MCF 10A (cell line): Measurements from ENCODE around the gene STIM2. TPM values are rescaled to one million over a fixed set of nuclear protein-coding genes. Genes with fewer than 3 reads are reported as not detected.

Source experiments
- BruUV-seq: library from RNA; stranded (reverse); fragments of 400-500 nt; replicated peaks from 2 replicates; lab custom pipeline; 2021; lab: Mats Ljungman, UMichigan
- CTCF ChIA-PET: fragments of 300-600 bp; sonication (Branson Sonifier 250); formaldehyde crosslinking; extraction: SDS; loops from one replicate; lab custom pipeline; 2021; ENCODE audit warnings: antibody characterized with exemption, inconsistent platforms; lab: Yijun Ruan, JAX
- POLR2A ChIA-PET: fragments of 300-600, 350-650 bp; sonication (Branson Sonifier 250); formaldehyde crosslinking; extraction: SDS; loops from one replicate; lab custom pipeline; 2020; ENCODE audit warnings: antibody characterized with exemption, inconsistent platforms; lab: Yijun Ruan, JAX
- DNase-seq: peaks from one replicate; pipeline ENCODE4 v3.0.0-alpha.2; 2018; ENCODE audit not compliant: unreplicated experiment
- H3K27ac Mint-ChIP-seq: one replicate; pipeline ENCODE4 v1.8.0; 2022; ENCODE audit warnings: mild to moderate bottlenecking, low read depth, mixed read lengths; ENCODE audit not compliant: unreplicated experiment
- H3K27me3 Mint-ChIP-seq: one replicate; pipeline ENCODE4 v1.8.0; 2022; ENCODE audit warnings: mixed read lengths; ENCODE audit not compliant: insufficient read depth, unreplicated experiment
- H3K36me3 Mint-ChIP-seq: one replicate; pipeline ENCODE4 v1.8.0; 2022; ENCODE audit warnings: mild to moderate bottlenecking, moderate library complexity, mixed read lengths; ENCODE audit not compliant: insufficient read depth, unreplicated experiment
- H3K4me1 Mint-ChIP-seq: one replicate; pipeline ENCODE4 v1.8.0; 2022; ENCODE audit warnings: mixed read lengths; ENCODE audit not compliant: insufficient read depth, unreplicated experiment
- H3K4me3 Mint-ChIP-seq: one replicate; pipeline ENCODE4 v1.8.0; 2022; ENCODE audit warnings: mild to moderate bottlenecking, moderate library complexity, mixed read lengths; ENCODE audit not compliant: unreplicated experiment
- H3K9me3 Mint-ChIP-seq: one replicate; pipeline ENCODE4 v1.8.0; 2022; ENCODE audit warnings: mixed read lengths; ENCODE audit not compliant: unreplicated experiment
- CTCF ChIP-seq: fragments of 200-600 bp; IDR thresholded peaks from one replicate; pipeline ENCODE4 v1.8.0; 2022; ENCODE audit warnings: antibody characterized with exemption, mild to moderate bottlenecking; ENCODE audit not compliant: unreplicated experiment
- intact Hi-C: fragments of 100-400 bp; cut with micrococcal nuclease; formaldehyde crosslinking; loops from 2 replicates; pipeline ENCODE4 v1.14.1; 2022
- total RNA-seq: library from RNA; stranded (reverse); gene quantifications from 2 replicates; pipeline ENCODE4 v1.2.3, GENCODE V29; 2022

Gene STIM2
- total RNA-seq, 1 experiment from 2014 or later: 18.5 TPM

- no peak overlapping the region for H3K27ac Mint-ChIP-seq
- no peaks in the 10 kb centered on the region for H3K9me3 Mint-ChIP-seq
- ChIA-PET CTCF (interaction anchor here (0.6 to 0.8 kb wide), 2 partner anchors 124 to 1239 kb away, joined by 3 to 8 read pairs; no protein-coding TSS in a partner anchor), POLR2A (interaction anchor here (0.6 to 1.2 kb wide), 2 partner anchors 92 to 102 kb away, joined by 3 read pairs; no protein-coding TSS in a partner anchor)
- no peak for TF ChIP-seq CTCF
- no peak overlapping the region for H3K4me3 Mint-ChIP-seq
- intact Hi-C loops: no loop called here
- no peaks in the 10 kb centered on the region for H3K27me3 Mint-ChIP-seq
- peaks cover 5% of the 10 kb centered on the region for H3K4me1 Mint-ChIP-seq
- DNase-seq: no peak
- no TSS peak for BruUV-seq
- no peaks in the 10 kb centered on the region for H3K36me3 Mint-ChIP-seq
These were observed 190.1 kb downstream of the STIM2 start for GRCh38 chr4:27050731-27051130.

GRCh38 chr4:27055221-27055760, 194.7 kb downstream of the STIM2 start:
- no TSS peak for BruUV-seq

GRCh38 chr4:27056281-27056680, 195.6 kb downstream of the STIM2 start:
- Mint-ChIP-seq H3K4me1 (no peaks in the 10 kb centered on the region), H3K9me3 (no peaks in the 10 kb centered on the region), H3K36me3 (no peaks in the 10 kb centered on the region), H3K27me3 (no peaks in the 10 kb centered on the region), H3K27ac (no peak overlapping the region), H3K4me3 (no peak overlapping the region)
- BruUV-seq: no TSS peak
- ChIA-PET CTCF (interaction anchor here (0.5 to 1.1 kb wide), 2 partner anchors 29 to 44 kb away, joined by 3 to 4 read pairs; no protein-coding TSS in a partner anchor), POLR2A (no interaction called here)
- intact Hi-C loops: no loop called here
- no peak for DNase-seq
- no peak for TF ChIP-seq CTCF

More at GRCh38 chr4:27055221-27055760, 194.7 kb downstream of the STIM2 start:
- H3K27ac Mint-ChIP-seq: no peak overlapping the region
- no peaks in the 10 kb centered on the region for H3K4me1 Mint-ChIP-seq
- no peak for DNase-seq
- ChIA-PET POLR2A (no interaction called here), CTCF (interaction anchor here (0.6 to 1.1 kb wide), 3 partner anchors 45 to 636 kb away, joined by 3 read pairs; no protein-coding TSS in a partner anchor)
- intact Hi-C loops: no loop called here
- H3K4me3 Mint-ChIP-seq: no peak overlapping the region
- no peaks in the 10 kb centered on the region for H3K27me3 Mint-ChIP-seq
- no peaks in the 10 kb centered on the region for H3K36me3 Mint-ChIP-seq
- TF ChIP-seq CTCF: no peak
- no peaks in the 10 kb centered on the region for H3K9me3 Mint-ChIP-seq

GRCh38 chr4:27057053-27057452, 196.4 kb downstream of the STIM2 start:
- no peak overlapping the region for H3K4me3 Mint-ChIP-seq
- ChIA-PET POLR2A (no interaction called here), CTCF (no interaction called here)
- no peak overlapping the region for H3K27ac Mint-ChIP-seq
- intact Hi-C loops: no loop called here
- BruUV-seq: no TSS peak
- no peaks in the 10 kb centered on the region for H3K9me3 Mint-ChIP-seq
- no peaks in the 10 kb centered on the region for H3K4me1 Mint-ChIP-seq
- no peak for TF ChIP-seq CTCF
- H3K27me3 Mint-ChIP-seq: no peaks in the 10 kb centered on the region
- no peaks in the 10 kb centered on the region for H3K36me3 Mint-ChIP-seq
- DNase-seq: no peak
